SJSA1 (cell line): ENCODE measurements around the gene COL19A1. TPM values are rescaled to one million over a fixed set of nuclear protein-coding genes. Genes with fewer than 3 reads are reported as not detected.
"Not testable (repeated sequence)": the region's sequence is repeated elsewhere in the genome, so short reads cannot be mapped to it uniquely, and the experiment has no call there.

ENCODE experiments used
- DNase-seq, 2 experiments: peaks; one replicate each; pipeline ENCODE4 v3.0.0-alpha.2; 2015 to 2020; ENCODE audit warnings: low spot score in 2 of 2, low read depth in 1 of 2
- H3K27ac ChIP-seq: fragments of 250-450 bp; sonication (Bioruptor Pico); 2 replicates; pipeline ENCODE4 v1.5.1; 2020; ENCODE audit warnings: mild to moderate bottlenecking, moderate library complexity
- H3K27me3 ChIP-seq: fragments of 250-450 bp; sonication (Bioruptor Pico); replicated peaks from 2 replicates; pipeline ENCODE4 v1.5.1; 2020; ENCODE audit warnings: mild to moderate bottlenecking, moderate library complexity
- H3K36me3 ChIP-seq: fragments of 250-450 bp; sonication (Bioruptor Pico); 2 replicates; pipeline ENCODE4 v1.5.1; 2020; ENCODE audit warnings: mild to moderate bottlenecking
- H3K4me1 ChIP-seq: fragments of 250-450 bp; sonication (Bioruptor Pico); replicated peaks from 2 replicates; pipeline ENCODE4 v1.6.1; 2021; ENCODE audit warnings: mild to moderate bottlenecking
- H3K4me3 ChIP-seq: fragments of 250-450 bp; sonication (Bioruptor Pico); 2 replicates; pipeline ENCODE4 v1.5.1; 2020; ENCODE audit warnings: mild to moderate bottlenecking
- H3K9me3 ChIP-seq: fragments of 250-450 bp; sonication (Bioruptor Pico); replicated peaks from 2 replicates; pipeline ENCODE4 v1.5.1; 2020; ENCODE audit warnings: mild to moderate bottlenecking
- total RNA-seq: library from RNA; depleted of rRNA; stranded (reverse); fragments of >200 nt; shearing (Covaris generic); gene quantifications from 2 replicates; pipeline ENCODE4 v1.2.3, GENCODE V29; 2014

The COL19A1 gene
- total RNA-seq, 1 experiment from 2014 or later = not detected

DNA sequence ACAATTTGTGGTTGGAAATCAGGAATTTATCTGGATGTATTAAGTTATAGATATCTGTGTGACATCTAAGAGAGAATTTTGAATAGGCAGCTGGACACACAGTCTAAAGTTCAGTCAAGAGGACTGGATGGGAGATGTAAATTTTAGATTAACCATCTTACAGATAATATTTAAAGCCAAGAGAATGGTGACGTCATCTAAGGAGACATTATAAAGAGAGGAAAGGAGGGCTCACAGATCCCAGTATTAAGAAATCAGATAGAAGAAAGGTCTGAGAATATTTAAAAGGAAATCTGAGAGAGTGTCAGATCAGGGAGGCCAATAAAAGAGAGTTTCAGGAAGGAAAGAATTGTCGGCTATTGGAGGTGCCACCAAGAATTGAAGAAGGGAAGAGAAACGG is 9.4 kb downstream of the COL19A1 start:
- no peaks in the 10 kb centered on the region for H3K36me3 ChIP-seq
- no peak for DNase-seq
- H3K9me3 ChIP-seq = no peaks in the 10 kb centered on the region
- H3K4me3 ChIP-seq = no peak overlapping the region
- H3K4me1 ChIP-seq = no peaks in the 10 kb centered on the region
- H3K27me3 ChIP-seq = no peaks in the 10 kb centered on the region
- H3K27ac ChIP-seq = no peak overlapping the region

DNA sequence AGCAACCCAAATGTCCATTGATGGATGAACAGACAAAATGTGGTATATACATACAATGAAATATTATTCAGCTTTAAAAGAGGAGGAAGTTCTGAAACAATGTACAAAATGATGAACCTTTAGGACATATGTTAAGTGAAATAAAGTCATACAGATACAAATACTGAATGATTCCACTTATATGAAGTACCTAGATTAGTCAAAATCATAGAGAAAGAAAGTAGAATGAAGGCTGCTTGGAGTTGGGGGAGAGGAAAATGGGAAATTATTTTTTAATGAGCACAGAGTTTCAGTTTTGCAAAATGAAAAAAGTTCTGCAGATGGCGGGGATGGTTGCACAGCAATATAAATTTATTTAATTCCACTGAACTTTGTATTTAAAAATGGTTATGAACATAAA is 12.4 kb downstream of the COL19A1 start:
- H3K4me3 ChIP-seq = no peak overlapping the region
- no peaks in the 10 kb centered on the region for H3K9me3 ChIP-seq
- H3K4me1 ChIP-seq = no peaks in the 10 kb centered on the region
- no peaks in the 10 kb centered on the region for H3K27me3 ChIP-seq
- H3K27ac ChIP-seq = no peak overlapping the region
- no peak for DNase-seq
- no peaks in the 10 kb centered on the region for H3K36me3 ChIP-seq

DNA sequence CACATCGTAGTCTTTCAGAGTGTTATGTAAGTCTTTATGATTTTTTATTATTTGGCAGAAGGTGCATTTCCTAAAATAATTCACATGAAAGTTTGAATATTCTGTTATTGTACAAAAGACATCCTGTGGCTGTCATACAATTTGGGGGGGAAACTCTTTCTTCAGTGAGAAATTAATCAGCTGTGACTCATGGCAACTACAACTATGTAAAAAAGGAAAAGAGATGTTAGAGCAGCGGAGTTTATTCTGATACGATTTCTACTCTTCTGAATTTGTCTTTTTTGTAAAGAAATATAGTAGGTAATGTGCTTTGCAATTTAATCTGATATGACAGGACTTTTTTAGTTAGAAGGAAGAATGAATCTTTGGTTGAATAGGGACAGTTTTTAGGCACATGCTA is 14.2 kb downstream of the COL19A1 start:
- Histone ChIP-seq H3K4me1 (no peaks in the 10 kb centered on the region), H3K27ac (no peak overlapping the region), H3K4me3 (no peak overlapping the region), H3K9me3 (no peaks in the 10 kb centered on the region; the same call in 1 of the 2 replicates), H3K36me3 (no peaks in the 10 kb centered on the region), H3K27me3 (no peaks in the 10 kb centered on the region)
- DNase-seq = no peak

GRCh38 chr6:69881322-69882151 is 15.2 kb downstream of the COL19A1 start:
- Histone ChIP-seq H3K4me1 (no peaks in the 10 kb centered on the region), H3K36me3 (no peaks in the 10 kb centered on the region), H3K27me3 (no peaks in the 10 kb centered on the region), H3K9me3 (no peaks in the 10 kb centered on the region; the same call in 1 of the 2 replicates), H3K27ac (no peak overlapping the region), H3K4me3 (no peak overlapping the region)
- no peak for DNase-seq

GRCh38 chr6:69883551-69883950 is 17.2 kb downstream of the COL19A1 start:
- no peaks in the 10 kb centered on the region for H3K4me1 ChIP-seq
- H3K27ac ChIP-seq = no peak overlapping the region
- no peak for DNase-seq
- H3K36me3 ChIP-seq = no peaks in the 10 kb centered on the region
- no peaks in the 10 kb centered on the region for H3K27me3 ChIP-seq
- no peak overlapping the region for H3K4me3 ChIP-seq
- no peaks in the 10 kb centered on the region; the same call in 1 of the 2 replicates for H3K9me3 ChIP-seq

DNA sequence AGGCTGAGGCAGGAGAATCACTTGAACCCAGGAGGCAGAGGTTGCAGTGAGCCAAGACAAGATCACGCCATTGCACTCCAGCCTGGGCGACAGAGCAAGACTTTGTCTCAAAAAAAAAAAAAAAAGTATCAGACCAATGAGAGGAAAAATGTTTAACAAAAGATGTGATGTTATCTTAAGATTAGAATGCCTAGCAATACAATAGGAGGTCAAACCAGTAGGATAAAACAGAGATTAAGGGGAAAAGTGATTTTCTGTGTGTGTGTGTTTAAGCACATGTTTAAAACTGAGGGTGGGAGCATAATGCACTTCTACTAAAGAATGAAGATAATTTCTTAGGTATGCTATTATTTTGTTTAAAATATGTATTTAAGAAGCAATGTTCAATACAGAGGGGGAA is 17.9 kb downstream of the COL19A1 start:
- Histone ChIP-seq H3K27ac (no peak overlapping the region), H3K36me3 (no peaks in the 10 kb centered on the region), H3K4me1 (no peaks in the 10 kb centered on the region), H3K9me3 (no peaks in the 10 kb centered on the region; the same call in 1 of the 2 replicates), H3K4me3 (no peak overlapping the region), H3K27me3 (no peaks in the 10 kb centered on the region)
- no peak for DNase-seq

GRCh38 chr6:69887026-69887425 is 20.7 kb downstream of the COL19A1 start:
- DNase-seq = no peak
- H3K4me1 ChIP-seq = no peaks in the 10 kb centered on the region
- H3K27me3 ChIP-seq = no peaks in the 10 kb centered on the region

GRCh38 chr6:69887714-69888345 is 21.5 kb downstream of the COL19A1 start:
- Histone ChIP-seq H3K9me3 (no peaks in the 10 kb centered on the region; the same call in 1 of the 2 replicates), H3K27ac (no peak overlapping the region), H3K4me3 (no peak overlapping the region), H3K4me1 (no peaks in the 10 kb centered on the region), H3K36me3 (no peaks in the 10 kb centered on the region), H3K27me3 (no peaks in the 10 kb centered on the region)
- no peak for DNase-seq

More at GRCh38 chr6:69887026-69887425, 20.7 kb downstream of the COL19A1 start:
- no peak overlapping the region for H3K4me3 ChIP-seq
- H3K27ac ChIP-seq = no peak overlapping the region
- no peaks in the 10 kb centered on the region for H3K36me3 ChIP-seq
- no peaks in the 10 kb centered on the region; the same call in 1 of the 2 replicates for H3K9me3 ChIP-seq

GRCh38 chr6:69888482-69889233 is 22.3 kb downstream of the COL19A1 start:
- no peaks in the 10 kb centered on the region for H3K27me3 ChIP-seq
- H3K36me3 ChIP-seq = no peaks in the 10 kb centered on the region
- no peak for DNase-seq
- no peak overlapping the region for H3K27ac ChIP-seq
- H3K4me3 ChIP-seq = no peak overlapping the region
- H3K4me1 ChIP-seq = no peaks in the 10 kb centered on the region
- H3K9me3 ChIP-seq = no peaks in the 10 kb centered on the region; the same call in 1 of the 2 replicates

GRCh38 chr6:69889234-69889974 is 23.0 kb downstream of the COL19A1 start:
- not testable (repeated sequence) for H3K27me3 ChIP-seq, H3K9me3 ChIP-seq, H3K4me1 ChIP-seq, H3K27ac ChIP-seq, H3K4me3 ChIP-seq, H3K36me3 ChIP-seq, DNase-seq

DNA sequence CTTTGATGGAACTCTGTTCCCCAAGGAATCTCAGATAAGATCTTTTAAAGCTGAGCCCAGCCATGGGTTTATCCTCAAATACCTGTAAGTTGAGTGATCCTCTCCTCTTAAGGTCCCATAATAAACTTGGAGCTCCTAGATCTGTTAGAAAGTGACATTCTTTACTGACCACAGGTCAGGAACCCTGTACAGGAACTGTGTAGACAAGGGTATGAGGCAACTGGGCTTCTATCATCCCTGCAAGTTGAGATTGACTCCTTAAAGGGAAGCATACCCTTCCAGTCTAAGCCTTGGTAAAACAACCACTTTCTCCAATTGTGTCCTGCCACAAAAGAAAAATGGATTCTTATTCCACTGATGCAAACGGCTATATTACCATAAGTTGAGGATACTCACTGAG is 26.2 kb downstream of the COL19A1 start:
- not testable (repeated sequence) for H3K27me3 ChIP-seq, H3K9me3 ChIP-seq, H3K4me1 ChIP-seq, DNase-seq, H3K27ac ChIP-seq, H3K4me3 ChIP-seq, H3K36me3 ChIP-seq

DNA sequence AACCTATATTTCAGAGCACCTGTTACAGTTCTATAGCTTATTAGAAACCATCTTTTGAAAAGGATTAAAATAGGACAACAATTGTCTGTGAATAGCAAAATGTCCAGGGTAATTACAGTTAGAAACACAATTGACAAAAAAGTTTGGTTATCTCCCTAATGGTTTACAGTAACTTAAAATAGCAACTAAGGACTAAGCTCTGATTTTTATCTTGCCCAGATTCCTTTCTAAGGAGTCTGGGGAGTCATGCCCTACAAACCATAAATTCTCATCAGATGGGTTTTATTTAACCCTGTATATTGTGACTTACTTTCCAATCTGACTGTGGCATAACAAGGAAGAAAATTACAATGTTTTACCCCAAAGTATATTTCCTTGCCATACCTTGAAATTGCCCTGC is 26.9 kb downstream of the COL19A1 start:
- not testable (repeated sequence) for DNase-seq, H3K4me1 ChIP-seq, H3K27ac ChIP-seq, H3K27me3 ChIP-seq, H3K36me3 ChIP-seq, H3K4me3 ChIP-seq, H3K9me3 ChIP-seq

- H3K27ac ChIP-seq = no peak overlapping the region
- DNase-seq = no peak
- H3K9me3 ChIP-seq = no peaks in the 10 kb centered on the region
- no peaks in the 10 kb centered on the region for H3K27me3 ChIP-seq
- no peak overlapping the region for H3K4me3 ChIP-seq
- no peaks in the 10 kb centered on the region for H3K36me3 ChIP-seq
- H3K4me1 ChIP-seq = no peaks in the 10 kb centered on the region
Measured at GRCh38 chr6:69894578-69895347, 28.4 kb downstream of the COL19A1 start.
